GM19467 (cell line): ENCODE data around the gene TRAF2.

ENCODE experiments used
- ATAC-seq: cut with Tn5 transposase; IDR thresholded peaks from one replicate; pipeline ENCODE4 v1.9.1; 2021; ENCODE audit warnings: mild to moderate bottlenecking, moderate library complexity; ENCODE audit not compliant: unreplicated experiment

The TRAF2 gene

GRCh38 chr9:136907011-136907914 is 20.9 kb downstream of the TRAF2 start:
- no peak for ATAC-seq

GRCh38 chr9:136910197-136910900 is 24.0 kb downstream of the TRAF2 start:
- ATAC-seq = no peak

- ATAC-seq = no peak
Observed at GRCh38 chr9:136910901-136911245, 24.6 kb downstream of the TRAF2 start.

GRCh38 chr9:136913701-136914438 is 27.6 kb downstream of the TRAF2 start:
- ATAC-seq = no peak

GRCh38 chr9:136915632-136916329 is 29.5 kb downstream of the TRAF2 start:
- ATAC-seq = no peak

GRCh38 chr9:136916330-136917184 is 30.2 kb downstream of the TRAF2 start:
- no peak for ATAC-seq

GRCh38 chr9:136917902-136918301 is 31.6 kb downstream of the TRAF2 start:
- ATAC-seq = no peak

- ATAC-seq = no peak
Observed at GRCh38 chr9:136920069-136920468, 33.8 kb downstream of the TRAF2 start.

- ATAC-seq = no peak
Observed at GRCh38 chr9:136920734-136921231, 34.5 kb downstream of the TRAF2 start.

GRCh38 chr9:136921307-136921706 is 35.0 kb downstream of the TRAF2 start:
- ATAC-seq = no peak

GRCh38 chr9:136921718-136922117 is 35.4 kb downstream of the TRAF2 start:
- no peak for ATAC-seq

- no peak for ATAC-seq
Observed at GRCh38 chr9:136922540-136922939, 36.2 kb downstream of the TRAF2 start.

- no peak for ATAC-seq
Observed at GRCh38 chr9:136923881-136924280, 37.6 kb downstream of the TRAF2 start.

- ATAC-seq = no peak
Observed at GRCh38 chr9:136925414-136926153, 39.3 kb downstream of the TRAF2 start.

- no peak for ATAC-seq
Observed at GRCh38 chr9:136926154-136926704, 39.9 kb downstream of the TRAF2 start.

GRCh38 chr9:136926749-136927148 is 40.4 kb downstream of the TRAF2 start:
- no peak for ATAC-seq

- no peak for ATAC-seq
Observed at GRCh38 chr9:136927343-136928271, 41.3 kb downstream of the TRAF2 start.

GRCh38 chr9:136928591-136928990 is 42.3 kb downstream of the TRAF2 start:
- no peak for ATAC-seq
